CD4-positive, alpha-beta T cell treated with Interleukin-12 subunit alpha and Interleukin-12 subunit beta, for 1 hour (primary cell): Measurements from ENCODE around the gene SLC17A2.

Experiments used
- DNase-seq: peaks from one replicate; pipeline ENCODE4 v3.0.0-alpha.2; 2020

SLC17A2 gene

DNA sequence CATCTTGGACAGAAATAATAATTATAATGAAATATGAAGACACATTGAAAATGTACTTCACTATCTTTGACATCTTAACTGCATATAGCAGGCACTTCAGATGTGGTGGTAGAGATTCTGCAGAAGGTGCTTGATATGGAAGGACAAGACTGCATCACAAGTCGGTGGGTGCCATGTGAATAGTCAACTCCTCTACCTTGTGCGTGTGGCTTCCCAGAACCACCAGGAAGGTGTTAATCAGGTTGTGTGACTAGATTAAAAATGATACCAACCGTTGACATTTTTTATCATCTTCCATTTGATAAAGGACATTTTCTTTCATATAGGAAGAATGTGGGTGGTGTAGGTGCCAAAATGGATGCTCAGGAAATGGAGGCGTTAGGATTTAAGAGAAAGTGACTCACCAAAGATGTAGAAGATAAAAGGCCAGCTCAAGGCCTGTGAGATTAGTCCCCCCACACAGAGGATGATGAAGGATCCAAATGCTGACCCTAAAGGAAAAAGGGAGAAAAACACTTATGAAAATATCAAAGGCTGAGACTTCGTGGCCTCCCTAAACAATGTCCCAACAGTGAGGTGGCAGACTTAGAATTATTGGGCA is 12.3 kb downstream of the SLC17A2 start:
- no peak for DNase-seq

DNA sequence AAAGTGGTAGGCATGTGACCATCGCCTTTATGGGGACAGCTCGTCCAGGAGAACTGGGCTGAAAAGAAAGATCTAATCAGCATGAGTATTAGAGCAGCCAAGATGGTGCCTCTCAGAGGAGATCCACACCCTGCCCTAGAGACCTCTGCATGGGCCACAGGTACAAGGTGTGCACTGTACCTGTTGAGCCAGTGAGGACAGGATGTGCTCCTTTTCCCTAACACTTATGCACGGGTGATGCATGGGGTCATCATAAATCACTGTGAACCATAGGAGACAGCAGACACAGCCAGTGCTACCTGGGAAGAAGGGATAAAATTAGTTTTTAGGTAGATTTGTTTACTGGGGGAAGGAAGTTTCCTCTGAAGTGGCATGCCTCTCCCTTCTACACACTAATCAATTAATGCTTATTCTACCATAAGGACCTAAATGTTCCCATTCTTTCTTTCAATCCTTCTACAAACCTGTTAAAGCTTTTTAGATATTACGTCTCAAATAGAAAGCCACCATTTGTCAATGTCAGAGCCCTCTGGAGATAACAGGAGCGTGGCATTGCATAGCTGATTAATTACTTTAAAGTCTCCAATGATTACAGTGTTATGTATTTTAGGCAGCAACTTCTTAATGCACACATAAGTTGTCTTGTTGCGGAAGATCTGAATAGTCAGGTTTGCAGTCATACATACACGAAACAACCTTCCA is 13.6 kb downstream of the SLC17A2 start:
- DNase-seq, result no peak

DNA sequence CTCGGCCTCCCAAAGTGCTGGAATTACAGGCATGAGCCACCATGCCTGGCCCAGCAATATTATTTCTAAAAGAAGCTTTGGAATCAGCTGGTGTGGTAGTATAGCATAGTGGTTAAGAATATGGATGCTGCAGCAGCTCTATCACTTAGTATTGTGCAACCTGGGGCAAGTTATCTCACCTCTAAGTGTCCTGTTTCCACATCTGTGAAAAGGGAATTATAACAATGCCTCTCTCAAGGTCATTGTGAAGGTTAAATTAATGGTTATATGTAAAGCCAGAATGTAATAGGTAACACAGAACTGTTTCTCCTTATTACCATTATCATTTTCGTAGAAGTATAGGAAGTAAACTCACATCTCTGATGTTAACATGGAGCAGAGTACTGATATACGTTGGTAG is 14.2 kb downstream of the SLC17A2 start:
- no peak for DNase-seq

DNA sequence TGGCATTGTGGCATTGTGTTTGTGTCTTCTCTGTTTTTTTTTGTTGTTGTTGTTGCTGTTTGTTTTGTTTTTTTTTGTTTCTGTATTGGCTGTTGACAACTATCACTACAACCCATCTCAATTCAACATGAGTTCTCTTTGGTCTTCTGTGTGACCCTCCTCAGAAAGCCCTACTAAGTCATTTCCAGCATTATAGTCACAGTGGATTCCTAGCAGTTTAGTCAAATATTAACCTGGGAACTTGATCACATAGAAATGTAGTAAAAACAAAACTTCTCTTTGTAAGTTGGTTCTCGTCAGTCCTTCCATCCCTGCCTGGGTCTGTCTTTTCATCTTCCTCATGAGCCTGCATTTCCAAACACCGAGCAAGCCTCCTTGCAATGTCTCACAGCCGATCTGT is 16.8 kb downstream of the SLC17A2 start:
- no peak for DNase-seq

DNA sequence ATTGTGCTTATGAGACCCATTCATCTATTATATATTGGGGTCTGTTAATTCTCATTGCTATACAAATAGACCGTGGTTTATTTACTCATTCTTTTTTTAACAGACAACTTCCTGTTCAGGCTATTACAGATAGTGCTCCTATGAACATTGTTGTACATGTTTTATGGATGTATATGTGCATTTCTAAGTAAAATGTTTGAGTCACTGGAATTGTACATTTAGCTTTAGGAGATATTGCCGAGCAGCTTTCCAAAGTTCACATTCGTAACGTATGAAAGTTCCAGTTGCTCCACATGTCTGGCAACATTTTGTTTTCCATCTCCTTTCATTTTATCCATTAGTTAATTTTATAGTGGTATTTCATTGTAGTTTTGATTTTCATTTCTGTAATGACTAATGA is 19.1 kb downstream of the SLC17A2 start:
- DNase-seq, result no peak

DNA sequence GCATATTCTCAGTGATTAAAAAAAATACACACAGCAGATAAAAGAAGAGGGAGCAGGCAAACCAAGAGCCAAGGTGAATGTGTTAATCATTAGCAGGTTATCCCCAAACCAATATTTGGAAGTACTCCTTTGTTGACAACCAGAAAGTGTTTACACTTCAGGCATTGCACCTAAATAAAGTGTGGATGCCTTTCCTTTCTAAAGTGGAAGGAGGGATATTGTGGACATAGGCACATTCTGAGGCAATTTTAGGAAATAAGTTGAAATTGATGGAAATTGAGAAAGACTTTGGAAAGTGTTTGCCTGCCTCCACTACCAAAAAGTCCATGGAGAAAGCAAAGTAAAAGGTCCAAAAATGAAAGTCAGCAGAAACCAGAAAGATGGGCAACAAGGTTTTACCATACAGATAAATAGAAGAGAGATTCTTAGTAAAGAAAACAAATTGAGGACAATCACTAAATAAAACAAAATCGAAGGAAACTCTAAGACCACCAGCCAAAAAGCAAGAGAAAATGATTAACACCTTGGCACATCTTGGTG is 22.9 kb downstream of the SLC17A2 start:
- no peak for DNase-seq

DNA sequence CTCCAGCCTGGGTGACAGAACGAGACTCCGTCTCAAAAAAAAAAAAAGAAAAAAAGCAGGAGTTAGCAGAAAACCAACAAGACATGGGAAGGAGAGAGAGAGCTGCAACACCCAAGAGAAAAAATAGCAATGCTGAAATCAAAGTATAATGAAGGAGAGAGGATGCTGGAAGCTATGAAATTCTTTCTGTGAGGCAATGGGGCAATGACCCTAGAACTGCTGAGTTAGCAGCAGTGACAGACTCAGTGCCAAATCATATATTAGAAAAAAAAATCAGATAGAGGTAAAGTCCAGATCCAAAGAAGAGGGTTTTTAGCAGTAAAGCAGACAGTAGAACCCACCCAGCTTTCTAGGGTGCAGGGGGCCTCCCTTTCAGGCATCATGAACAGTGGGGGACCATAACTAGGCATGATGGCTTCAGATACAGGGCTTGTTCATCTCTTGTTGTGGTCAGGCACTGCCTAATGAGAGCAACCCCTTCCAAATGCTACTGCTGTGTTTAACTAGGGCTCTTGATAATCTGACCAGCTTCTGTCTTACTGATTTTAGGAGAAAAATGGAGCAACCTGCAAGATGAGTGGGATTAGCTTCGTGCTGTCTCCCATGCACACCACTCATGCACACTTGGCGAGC is 26.9 kb downstream of the SLC17A2 start:
- no peak for DNase-seq

DNA sequence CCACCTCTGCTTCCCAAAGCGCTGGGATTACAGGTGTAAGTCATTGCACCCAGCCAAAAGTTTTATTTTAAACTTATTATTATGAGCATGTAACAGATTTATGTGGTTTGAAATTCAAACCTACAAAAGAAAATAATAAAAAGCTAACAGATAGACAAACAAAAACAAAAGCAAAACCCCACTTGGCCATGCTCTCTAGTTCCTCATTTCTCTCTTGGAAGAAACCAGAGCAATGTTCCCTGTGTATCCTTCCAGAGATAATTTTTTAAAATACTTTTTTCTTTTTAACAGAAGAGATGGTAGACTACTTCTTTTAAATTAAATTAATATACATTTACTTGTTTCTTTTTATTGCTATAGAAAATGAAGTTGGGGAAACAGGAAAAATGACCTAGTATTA is 28.4 kb downstream of the SLC17A2 start:
- DNase-seq, result no peak

DNA sequence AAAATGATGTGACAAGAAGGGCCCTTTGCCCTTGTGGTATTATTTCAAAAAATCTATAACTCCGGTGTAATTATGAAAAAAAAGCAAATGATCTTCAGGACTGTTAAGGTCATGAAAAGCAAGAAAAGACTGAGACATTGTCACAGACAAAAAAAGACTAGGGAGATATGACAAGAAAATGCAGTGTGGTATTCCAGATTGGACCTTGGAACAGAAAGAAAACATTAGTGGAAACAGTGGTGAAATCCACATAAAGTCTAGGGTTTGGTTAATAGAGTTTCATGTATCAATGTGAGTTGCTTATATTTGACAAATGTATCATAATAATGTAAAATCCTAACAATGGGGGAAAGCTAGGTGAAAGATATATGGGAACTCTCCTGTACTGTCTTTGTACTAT is 29.6 kb downstream of the SLC17A2 start:
- DNase-seq, result no peak

DNA sequence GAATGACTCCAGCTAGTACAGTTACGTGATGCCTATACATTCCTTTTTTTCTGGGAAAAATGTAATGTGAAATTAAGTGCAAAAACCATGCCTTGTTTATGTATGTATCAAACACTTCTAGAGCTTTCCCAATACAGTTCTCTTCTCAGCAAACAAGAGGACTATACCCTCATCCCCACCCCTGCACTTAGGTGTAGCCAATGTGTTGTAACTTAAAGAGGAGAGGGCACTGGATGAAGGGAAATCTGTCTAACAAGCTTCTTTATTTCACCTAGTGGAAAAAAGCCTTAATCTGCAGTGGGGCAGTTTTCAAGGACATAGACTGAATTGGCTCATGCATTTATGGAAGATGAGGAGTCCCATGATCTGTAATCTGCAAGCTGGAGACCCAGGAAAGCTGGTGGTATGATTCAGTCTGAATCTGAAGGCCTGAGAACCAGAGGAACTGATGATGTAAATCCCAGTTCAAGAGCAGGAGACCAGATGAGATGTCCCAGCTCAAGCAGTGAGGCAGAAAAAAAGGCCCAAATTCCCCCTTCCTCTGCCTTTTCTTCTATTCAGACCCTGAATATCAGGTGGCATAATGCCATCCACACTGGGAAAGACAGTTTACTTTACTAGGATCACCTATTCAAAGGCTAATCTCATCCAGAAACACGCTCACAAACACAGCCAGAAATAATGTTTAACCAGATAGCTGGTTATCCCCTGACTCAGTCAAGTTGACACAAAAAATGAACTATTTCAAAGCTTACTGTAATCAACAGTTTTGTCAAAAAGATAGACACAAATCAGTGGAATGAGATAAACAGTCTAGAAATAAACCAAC is 30.7 kb downstream of the SLC17A2 start:
- DNase-seq, result no peak

DNA sequence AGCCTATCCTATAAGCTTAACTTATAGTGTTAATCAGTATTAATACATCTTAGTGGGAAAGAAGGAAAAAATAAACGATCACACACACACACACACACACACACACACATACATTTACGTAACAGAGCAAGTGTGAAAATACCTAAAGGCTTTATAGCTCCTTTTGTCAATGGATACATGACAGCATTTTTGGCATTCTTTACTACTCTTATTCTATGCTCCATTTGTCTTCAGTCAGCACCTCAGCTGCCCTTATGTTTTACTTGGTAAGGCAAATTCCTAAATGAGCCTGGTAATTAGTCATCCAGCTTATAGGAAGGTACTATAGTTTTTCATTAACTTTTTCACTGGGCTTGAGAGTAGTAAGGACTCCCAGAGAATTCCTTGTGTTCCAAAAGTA is 31.4 kb downstream of the SLC17A2 start:
- DNase-seq, result no peak

DNA sequence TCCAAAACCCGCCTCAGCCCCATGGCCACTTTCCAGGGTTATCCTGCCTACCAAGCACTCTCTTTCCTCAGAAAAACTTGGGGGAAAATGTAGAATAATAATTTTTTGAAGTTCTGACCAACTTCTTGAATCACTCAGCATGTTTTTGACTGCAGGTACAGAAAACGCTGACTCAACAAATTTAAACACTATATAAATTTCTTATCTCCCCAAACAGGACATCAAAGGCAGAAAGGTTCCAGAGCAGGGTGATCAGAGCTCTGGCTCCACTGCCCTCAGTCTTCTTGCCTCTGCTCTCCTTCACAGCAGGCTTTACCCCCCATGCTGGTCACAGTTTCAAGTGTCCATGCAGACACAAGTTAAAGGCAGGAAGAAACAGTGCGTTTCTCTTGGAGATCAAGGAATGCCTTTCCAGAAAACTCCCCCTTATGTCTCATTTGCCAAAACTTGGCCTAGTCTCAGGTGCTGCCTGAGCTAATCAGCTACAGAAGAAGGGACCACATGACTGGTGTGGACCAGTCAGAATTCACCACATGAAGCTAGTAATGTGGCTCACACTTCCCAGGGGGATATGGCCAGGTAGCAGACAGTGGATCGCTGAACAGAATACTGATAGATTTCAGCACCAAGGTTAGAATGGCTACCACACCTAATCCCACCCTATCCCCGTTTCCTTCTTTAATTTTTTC is 32.1 kb downstream of the SLC17A2 start:
- DNase-seq, result no peak

DNA sequence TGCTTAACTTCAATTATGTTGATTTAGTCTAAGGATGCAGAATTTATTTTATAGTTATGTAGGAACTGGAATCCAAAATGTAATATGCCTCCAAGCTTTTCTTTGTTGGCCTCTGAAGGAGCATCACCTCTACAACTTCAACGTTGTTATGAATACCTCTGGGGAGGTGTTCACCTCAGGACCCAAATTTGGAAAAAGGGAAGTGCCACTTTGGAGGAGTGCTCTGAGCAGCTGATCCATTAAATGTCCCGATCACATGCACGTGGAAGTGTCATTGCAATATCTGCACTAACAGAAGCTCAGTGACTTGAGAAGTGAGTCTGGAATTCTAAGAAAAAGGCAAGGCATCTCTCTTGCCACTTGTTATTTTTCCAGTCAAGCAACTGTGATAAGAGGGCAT is 34.2 kb downstream of the SLC17A2 start:
- DNase-seq, result no peak

DNA sequence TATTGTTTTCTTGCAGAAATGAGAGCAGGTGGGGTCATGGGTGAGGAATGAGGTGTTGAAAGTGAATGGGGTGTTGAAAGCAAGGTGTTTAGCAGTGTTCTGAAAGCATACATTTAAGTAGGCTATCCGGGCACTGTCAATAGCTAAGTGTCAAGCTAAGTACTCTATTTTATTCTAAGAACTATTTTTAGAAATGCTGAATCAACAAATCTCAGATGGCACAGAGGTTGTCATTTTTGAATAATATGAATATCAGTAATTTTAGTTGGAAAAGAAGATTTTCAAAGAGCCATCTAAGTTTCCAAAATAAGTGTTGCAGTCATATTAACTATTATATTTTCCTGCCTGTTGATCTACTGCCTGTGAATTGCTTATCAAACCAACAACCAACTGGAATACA is 34.7 kb downstream of the SLC17A2 start:
- DNase-seq, result no peak

DNA sequence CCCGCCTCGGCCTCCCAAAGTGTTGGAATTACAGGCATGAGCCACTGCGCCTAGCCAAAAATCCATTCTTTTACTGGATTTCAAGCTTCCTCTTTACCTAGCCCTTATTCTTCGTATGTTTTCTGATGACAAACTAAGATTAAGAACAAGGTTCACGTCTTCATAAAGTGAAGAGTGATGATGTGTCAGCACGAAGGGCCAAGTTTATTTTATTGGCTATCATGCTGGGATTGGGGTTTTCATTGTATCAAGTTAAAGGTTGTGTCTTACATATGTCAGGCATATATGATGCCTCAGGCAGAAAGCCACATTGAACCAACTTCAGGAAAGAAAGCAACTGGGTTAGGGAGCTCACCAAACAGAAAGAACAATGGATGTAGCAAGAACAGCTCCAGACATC is 36.7 kb downstream of the SLC17A2 start:
- DNase-seq, result no peak

DNA sequence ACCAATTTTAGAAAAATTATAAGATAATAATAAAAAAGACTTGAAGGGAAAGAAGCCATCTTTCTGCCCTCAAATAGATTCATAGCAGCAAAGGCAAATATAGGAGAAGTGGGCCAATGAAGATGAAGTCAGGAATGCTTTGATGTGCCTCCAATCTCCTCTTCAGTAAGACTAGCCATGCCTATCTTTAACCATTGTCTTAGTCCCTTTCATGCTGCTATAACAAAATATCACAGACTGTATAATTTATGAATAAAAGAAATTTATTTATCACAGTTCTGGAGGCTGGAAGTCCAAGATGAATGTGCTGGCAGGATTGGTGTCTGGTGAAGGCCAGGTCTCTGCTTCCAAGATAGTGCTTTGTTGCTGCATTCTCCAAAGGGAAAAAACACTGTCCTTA is 37.6 kb downstream of the SLC17A2 start:
- DNase-seq, result no peak

DNA sequence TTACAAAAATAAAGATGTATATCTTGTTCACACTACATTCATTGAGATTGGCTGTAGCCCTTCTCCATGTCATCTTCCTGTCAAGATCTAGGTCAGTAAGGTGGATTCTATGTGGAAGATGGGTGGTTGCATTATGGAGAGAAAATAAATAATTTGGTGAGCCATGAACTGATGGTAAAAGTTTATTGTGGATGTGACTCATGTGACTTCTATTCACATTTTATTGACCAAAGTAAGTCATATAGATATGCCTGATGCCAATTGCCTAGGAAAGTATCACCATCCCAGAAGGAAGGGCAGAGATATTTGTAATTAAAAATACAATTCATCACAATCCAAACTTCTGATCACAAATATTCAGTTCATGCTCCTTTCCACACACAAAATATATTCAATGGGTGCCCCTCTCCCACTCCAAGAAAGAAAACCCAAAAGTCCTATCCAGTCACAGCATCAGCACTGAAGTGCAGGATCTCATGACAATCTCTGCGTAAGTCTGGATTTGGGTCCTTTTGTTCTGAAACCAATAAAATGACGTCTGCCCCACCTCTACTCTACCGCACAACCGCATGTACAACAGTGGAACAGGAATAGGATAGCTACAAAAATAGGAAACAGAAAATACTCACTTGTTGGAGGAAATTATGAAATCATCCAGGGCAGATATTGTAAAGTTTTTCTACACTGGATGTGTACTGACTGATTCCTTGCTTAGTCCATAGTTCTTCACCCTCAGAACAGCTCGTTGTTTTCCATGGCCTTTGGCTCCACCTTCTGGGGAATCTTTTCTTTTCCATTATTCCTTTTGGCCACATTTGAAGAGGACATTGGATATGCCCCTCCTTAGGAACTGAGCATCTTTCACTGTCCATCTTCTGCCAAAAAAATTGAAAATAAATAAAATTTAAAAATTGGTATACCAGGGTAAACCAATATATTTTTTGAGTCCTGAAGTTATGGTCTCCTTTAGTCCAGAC is 40.3 kb downstream of the SLC17A2 start:
- DNase-seq, result peak; percentile 32

DNA sequence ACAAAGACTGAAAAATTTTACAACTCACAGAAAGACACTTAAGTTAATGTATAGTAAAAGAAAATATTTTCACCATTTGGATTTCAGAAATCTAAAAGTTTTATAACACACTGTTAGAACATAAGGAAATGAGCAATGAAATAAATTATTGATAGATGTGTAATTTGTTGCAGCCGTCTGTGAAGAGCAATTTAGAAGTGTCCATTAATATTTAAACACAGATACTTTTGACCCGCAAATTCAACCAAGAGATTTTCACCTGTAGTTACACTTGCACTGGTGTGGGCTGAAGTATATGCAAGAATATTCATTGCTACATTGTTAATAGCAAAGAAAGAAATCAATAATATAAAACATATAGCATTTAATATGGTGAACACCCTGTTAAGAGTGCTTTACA is 41.9 kb downstream of the SLC17A2 start:
- DNase-seq, result no peak

DNA sequence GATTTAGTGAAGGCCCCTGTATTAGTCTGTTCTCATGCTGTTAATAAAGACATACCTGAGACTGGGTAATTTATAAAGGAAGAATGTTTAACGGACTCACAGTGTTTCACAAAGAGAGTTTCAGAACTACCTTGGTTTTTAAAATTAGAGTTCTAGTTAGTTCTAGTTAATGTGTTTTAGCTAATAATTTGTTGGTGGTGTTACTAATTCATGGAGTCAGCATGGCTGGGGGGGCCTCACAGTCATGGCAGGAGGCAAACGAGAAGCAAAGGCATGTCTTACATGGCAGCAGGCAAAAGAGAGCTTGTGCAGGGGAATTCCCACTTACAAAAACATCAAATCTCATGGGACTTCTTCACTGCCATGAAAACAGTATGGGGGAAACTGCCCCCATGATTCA is 44.4 kb downstream of the SLC17A2 start:
- no peak for DNase-seq

DNA sequence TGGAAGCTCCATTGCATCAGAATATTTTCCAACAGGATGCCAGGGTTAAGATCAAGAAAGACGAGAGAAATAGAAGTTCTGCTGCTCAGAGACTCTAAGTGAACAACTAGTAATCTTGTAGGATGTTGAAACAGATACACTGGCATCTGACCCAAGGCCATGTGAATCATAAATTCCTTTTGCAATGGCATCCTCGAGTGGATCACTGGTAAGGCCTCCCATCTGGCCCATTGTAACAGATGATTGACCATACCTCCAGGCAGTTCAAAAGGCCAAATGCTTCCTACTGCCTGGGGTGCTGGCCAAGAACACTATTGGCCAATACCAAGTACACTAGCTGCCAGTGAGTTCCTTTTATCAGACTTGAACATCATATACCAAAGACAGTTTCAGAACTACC is 46.5 kb downstream of the SLC17A2 start:
- DNase-seq, result no peak

DNA sequence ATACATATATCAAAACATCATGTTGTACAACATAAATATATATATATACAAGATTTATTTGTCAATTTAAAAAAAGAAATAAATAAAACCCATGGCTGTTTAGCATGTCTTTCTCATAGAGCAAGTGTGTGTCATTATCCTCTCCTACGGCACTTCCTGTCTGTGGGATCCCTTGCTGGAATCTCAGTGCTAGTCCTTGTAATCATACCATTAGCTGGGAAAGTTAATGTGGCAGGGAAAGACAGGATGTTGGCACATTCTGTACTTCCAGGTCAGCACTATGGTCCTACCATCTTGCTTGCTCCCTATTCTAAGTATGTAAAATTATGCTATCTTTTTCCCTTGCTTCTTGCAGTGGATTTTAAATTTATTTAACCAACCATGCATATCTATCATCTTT is 47.0 kb downstream of the SLC17A2 start:
- DNase-seq, result no peak
